K562 treated with DMSO at 1 percent for 12 hours (cell line): ENCODE results near the gene ZFPL1. TPM values are rescaled to one million over a fixed set of nuclear protein-coding genes. Genes with fewer than 3 reads are reported as not detected.

Experiments
- total RNA-seq: library from RNA; unstranded; fragments of 300-600 nt; gene quantifications from 2 replicates; pipeline ENCODE4 v1.2.3, GENCODE V29; 2022; ENCODE audit not compliant: insufficient read depth

The ZFPL1 gene
- 71.0 and 72.9 TPM in 2 replicates for total RNA-seq

DNA sequence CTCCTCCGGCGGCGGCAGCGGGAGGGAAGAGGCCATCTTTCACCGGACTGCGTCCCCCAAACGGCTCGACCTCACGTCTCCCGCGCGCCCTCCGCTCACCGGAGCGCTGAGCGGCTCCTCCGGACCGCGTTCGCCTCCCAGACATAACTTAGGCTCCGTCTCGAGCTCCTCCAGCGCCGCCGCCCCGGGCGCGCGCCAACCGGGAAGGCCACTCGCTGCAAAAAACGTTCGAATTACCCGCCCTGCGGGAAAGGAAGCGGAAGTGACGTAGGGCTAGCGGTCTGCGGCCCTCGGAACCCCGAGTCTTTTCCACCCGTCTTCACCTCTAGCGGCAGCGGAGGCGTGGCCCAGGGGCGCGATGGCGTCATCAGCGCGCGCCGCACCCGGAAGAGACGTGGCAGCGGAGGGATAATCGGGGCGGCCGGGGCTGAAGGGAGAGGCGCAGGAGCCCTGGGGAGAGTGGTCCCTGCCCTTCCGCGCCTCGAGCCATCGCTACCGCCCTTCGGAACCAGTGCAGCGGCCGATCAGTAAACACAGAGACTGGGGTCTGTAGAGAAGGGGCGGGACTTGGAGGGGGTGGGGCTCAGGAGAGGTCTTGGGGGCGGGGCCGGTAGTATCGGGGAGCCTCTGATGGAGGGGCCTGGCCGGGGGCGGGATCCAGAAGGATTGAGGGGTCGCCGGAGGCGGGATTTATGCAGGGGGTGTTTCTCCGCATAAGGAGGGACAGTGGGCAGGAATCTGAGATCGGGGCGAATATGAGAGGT is at the start of gene ZFPL1, which contains the start of gene CDCA5:
ZFPL1 (plus strand) TSS at position 389 of the 764 bp plus-strand sequence. CDS start 477 bp downstream, outside the sequence.
CDCA5 (minus strand) TSS at position 207 of the 764 bp plus-strand sequence; CDS start at position 145, 62 bp downstream.

DNA sequence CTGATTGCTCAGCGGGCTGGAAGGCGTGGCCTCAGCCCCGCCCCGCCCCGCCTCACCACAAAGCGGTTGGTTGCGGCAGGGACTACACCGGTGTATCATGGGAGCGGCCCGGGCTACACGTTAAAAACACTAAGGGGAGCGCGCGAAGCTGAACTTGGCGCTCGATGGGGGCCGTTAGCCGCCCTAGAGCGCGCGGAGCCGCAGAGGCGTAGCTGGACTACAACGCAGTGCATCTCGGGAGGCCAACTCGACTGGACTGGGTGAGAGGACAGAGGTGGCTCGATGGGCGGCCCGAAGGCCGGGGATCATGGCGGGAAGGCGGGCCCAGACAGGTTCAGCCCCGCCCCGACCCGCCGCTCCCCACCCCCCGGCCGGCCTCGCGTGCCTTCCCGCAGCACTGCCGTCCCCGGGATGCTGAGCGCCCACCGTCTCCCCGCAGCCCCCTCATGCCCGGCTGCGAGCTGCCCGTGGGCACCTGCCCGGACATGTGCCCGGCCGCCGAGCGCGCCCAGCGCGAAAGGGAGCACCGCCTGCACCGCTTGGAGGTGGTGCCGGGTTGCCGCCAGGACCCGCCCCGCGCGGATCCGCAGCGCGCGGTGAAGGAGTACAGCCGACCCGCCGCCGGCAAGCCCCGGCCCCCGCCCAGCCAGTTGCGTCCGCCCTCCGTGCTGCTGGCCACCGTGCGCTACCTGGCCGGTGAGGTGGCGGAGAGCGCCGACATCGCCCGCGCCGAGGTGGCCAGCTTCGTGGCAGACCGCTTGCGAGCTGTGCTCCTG is 43.0 kb upstream of the ZFPL1 start, which contains the start of gene SAC3D1:
SAC3D1 (plus strand) TSS at position 364 of the 776 bp plus-strand sequence; CDS start at position 447, 83 bp downstream.

GRCh38 chr11:65058419-65059054 is 25.5 kb upstream of the ZFPL1 start, which contains the start of gene NAALADL1:
NAALADL1 (minus strand) TSS chr11:65058553; CDS start chr11:65058521, 32 bp downstream.

GRCh38 chr11:65095974-65096806 is 12.2 kb downstream of the ZFPL1 start, which contains the start of gene VPS51:
VPS51 (plus strand) TSS chr11:65096214; CDS start chr11:65096251, 37 bp downstream.

GRCh38 chr11:65111744-65112545 is 27.9 kb downstream of the ZFPL1 start, which contains the start of gene TM7SF2:
TM7SF2 (plus strand) TSS chr11:65111872; CDS start chr11:65112016, 144 bp downstream.

DNA sequence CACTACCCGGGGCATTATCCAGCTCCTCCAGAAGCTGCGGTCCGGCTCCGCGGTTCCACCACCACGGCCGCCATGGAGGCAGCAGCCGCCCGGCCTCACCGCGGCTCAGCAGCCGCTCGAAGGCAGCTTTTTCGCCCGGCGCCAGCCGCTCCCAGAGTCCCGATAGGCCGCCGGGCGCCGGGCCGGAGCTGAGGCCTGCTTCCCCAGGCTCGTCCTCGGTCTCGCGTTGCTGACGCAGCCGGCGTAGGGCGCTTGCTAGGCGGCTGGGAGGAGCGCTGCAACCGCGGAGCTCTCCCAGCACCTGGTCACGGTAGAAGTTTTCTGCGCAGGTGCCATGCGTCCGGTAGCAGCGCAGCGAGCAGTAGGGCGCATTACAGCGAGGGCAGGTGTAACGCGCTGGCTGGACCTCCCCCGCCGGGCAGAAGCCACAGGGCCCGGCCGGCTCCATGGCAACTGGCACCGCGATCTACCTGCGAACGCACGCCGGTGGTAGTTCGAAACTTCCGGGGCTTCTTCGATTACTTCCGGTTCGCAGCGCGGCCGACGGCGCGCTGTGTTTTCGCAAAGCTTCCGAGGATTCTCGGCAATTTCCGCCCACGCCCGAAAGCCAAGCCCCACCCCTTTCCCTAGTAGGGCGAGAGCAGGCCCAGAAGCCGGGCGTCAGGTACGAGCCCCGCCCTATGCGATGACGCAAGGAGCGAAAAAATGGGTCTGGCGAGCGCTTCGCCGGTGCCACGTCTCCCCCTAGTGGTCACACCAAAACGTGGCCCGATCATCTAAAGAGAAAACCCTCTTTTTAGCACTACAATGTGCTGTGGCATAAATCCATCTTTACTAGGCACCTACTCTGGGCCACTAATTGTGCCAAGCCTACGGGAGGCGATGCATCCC is 33.4 kb downstream of the ZFPL1 start, which contains the start of gene ZNHIT2:
ZNHIT2 (minus strand) TSS at position 496 of the 891 bp plus-strand sequence; CDS start at position 448, 48 bp downstream.

GRCh38 chr11:65121865-65122696 is 38.1 kb downstream of the ZFPL1 start, which contains the start of the genes FAU and MRPL49:
FAU (minus strand) TSS chr11:65122134; CDS start chr11:65121813, 321 bp downstream.
MRPL49 (plus strand) TSS chr11:65122321; CDS start chr11:65122347, 26 bp downstream.

DNA sequence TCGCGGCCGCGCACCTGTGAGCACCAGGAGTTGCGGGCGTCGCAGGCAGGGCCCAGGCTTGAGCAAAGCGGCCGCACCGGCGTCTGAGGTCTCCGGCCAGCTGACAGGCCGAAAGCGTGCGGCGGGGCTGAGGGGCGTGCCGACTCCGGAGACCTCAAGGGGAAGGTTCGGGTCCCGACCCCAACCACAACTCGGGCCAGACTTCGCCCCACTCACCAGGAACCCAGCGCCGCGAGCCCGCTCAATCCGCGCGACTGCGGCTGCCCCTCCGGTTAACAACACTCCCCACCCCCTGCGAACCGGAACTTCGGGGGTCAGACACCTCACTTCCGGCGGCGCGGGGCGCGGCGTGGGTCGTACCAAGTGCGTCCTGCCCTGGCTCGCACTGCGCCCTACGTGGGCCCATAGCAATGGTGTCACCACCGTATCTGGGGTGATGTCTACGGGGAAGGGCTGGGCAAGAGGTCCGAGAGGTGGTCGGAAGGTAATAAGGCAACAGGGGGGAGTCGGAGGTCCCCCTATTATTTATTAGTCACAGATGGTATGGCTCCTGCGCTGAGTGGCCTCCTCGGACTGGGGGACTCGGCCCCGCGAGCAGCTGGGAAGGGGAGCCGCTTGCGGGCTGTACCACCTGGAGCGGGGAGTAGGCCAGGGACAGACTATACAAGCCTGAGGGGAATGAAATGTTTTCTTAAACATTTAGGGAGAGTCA is 50.4 kb downstream of the ZFPL1 start, which contains the start of gene SYVN1:
SYVN1 (minus strand) TSS at position 280 of the 712 bp plus-strand sequence. CDS start 918 bp downstream, outside the sequence.

Other genes with a start within 250 kb of the ZFPL1 start
- 9.7 and 10.2 TPM in 2 replicates for gene CDC42BPG, start 239.6 kb upstream of the ZFPL1 start, total RNA-seq
- gene EHD1, start 205.6 kb upstream of the ZFPL1 start, total RNA-seq, result 40.6 and 54.9 TPM in 2 replicates
- gene ATG2A, start 167.0 kb upstream of the ZFPL1 start, total RNA-seq, result 39.0 and 52.7 TPM in 2 replicates
- 8.6 and 17.6 TPM in 2 replicates for gene PPP2R5B, start 159.5 kb upstream of the ZFPL1 start, total RNA-seq
- not detected in 2 replicates for gene GPHA2, start 148.3 kb upstream of the ZFPL1 start, total RNA-seq
- gene MAJIN, start 112.1 kb upstream of the ZFPL1 start, total RNA-seq, result not detected in 2 replicates
- gene BATF2, start 87.3 kb upstream of the ZFPL1 start, total RNA-seq, result 5.1 and 7.1 TPM in 2 replicates
- 96.4 and 125 TPM in 2 replicates for gene ARL2, start 70.1 kb upstream of the ZFPL1 start, total RNA-seq
- gene SNX15, start 56.8 kb upstream of the ZFPL1 start, total RNA-seq, result 35.5 and 47.3 TPM in 2 replicates
- 47.0 and 58.8 TPM in 2 replicates for gene SAC3D1, start 43.0 kb upstream of the ZFPL1 start, total RNA-seq
- gene NAALADL1, start 25.7 kb upstream of the ZFPL1 start, total RNA-seq, result 0.42 and 0.60 TPM in 2 replicates
- gene CDCA5, start 182 bp upstream of the ZFPL1 start, total RNA-seq, result 75.1 and 95.6 TPM in 2 replicates
- 109 and 208 TPM in 2 replicates for gene VPS51, start 12.0 kb downstream of the ZFPL1 start, total RNA-seq
- 21.6 and 28.9 TPM in 2 replicates for gene TM7SF2, start 27.6 kb downstream of the ZFPL1 start, total RNA-seq
- gene ZNHIT2, start 33.5 kb downstream of the ZFPL1 start, total RNA-seq, result 23.0 and 39.0 TPM in 2 replicates
- gene FAU, start 37.9 kb downstream of the ZFPL1 start, total RNA-seq, result 1,026 and 1,686 TPM in 2 replicates
- 68.8 and 87.9 TPM in 2 replicates for gene MRPL49, start 38.1 kb downstream of the ZFPL1 start, total RNA-seq
- gene SYVN1, start 50.3 kb downstream of the ZFPL1 start, total RNA-seq, result 30.5 and 61.8 TPM in 2 replicates
- gene SPDYC, start 86.0 kb downstream of the ZFPL1 start, total RNA-seq, result 15.3 and 19.5 TPM in 2 replicates
- gene CAPN1, start 97.7 kb downstream of the ZFPL1 start, total RNA-seq, result 157 and 166 TPM in 2 replicates
- gene POLA2, start 177.7 kb downstream of the ZFPL1 start, total RNA-seq, result 24.4 and 36.9 TPM in 2 replicates
- 1.0 and 6.6 TPM in 2 replicates for gene CDC42EP2, start 230.6 kb downstream of the ZFPL1 start, total RNA-seq
- 41.9 and 70.0 TPM in 2 replicates for gene DPF2, start 249.6 kb downstream of the ZFPL1 start, total RNA-seq